ENCODE measurements around the gene DTNB.

GRCh38 chr2:25664965-25665307 is 8.4 kb downstream of the DTNB start:
- TF ChIP-seq, protein P1, sequence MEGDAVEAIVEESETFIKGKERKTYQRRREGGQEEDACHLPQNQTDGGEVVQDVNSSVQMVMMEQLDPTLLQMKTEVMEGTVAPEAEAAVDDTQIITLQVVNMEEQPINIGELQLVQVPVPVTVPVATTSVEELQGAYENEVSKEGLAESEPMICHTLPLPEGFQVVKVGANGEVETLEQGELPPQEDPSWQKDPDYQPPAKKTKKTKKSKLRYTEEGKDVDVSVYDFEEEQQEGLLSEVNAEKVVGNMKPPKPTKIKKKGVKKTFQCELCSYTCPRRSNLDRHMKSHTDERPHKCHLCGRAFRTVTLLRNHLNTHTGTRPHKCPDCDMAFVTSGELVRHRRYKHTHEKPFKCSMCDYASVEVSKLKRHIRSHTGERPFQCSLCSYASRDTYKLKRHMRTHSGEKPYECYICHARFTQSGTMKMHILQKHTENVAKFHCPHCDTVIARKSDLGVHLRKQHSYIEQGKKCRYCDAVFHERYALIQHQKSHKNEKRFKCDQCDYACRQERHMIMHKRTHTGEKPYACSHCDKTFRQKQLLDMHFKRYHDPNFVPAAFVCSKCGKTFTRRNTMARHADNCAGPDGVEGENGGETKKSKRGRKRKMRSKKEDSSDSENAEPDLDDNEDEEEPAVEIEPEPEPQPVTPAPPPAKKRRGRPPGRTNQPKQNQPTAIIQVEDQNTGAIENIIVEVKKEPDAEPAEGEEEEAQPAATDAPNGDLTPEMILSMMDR (IDR thresholded peaks at IDR 0.05) = no peak
- TF ChIP-seq POLR2A (IDR thresholded peaks at IDR 0.05) (no peak), EP300 (IDR thresholded peaks at IDR 0.05) (no peak)

Measured in gastroesophageal sphincter (tissue), 3 donors.